HG03575 (cell line): ENCODE data around the gene GCDH.
"Not testable (repeated sequence)": the region's sequence is repeated elsewhere in the genome, so short reads cannot be mapped to it uniquely, and the experiment has no call there.

Experiments
- ATAC-seq: cut with Tn5 transposase; IDR thresholded peaks from one replicate; pipeline ENCODE4 v1.9.1; 2021; ENCODE audit not compliant: unreplicated experiment, insufficient number of reproducible peaks, low FRiP score; ENCODE audit errors: extremely low read depth

Gene GCDH

DNA sequence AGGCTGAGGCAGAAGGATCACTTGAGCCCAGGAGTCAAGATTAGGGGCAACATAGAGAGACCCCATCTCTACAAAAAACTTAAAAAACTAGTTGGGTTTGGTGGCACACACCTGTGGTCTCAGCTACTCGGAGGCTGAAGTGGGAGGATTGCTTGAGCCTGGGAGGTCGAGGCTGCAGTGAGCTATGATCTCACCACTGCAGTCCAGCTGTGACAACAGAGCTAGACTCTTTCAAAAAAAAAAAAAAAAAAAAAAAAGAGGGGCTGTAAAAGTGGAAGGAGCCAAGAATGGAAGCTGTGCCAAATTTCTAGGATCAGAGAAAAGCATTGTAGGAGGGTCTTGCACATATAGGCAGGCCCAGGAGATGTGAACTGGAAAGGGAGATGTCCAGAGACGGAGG, 19.3 kb upstream of the GCDH start:
- ATAC-seq = no peak

DNA sequence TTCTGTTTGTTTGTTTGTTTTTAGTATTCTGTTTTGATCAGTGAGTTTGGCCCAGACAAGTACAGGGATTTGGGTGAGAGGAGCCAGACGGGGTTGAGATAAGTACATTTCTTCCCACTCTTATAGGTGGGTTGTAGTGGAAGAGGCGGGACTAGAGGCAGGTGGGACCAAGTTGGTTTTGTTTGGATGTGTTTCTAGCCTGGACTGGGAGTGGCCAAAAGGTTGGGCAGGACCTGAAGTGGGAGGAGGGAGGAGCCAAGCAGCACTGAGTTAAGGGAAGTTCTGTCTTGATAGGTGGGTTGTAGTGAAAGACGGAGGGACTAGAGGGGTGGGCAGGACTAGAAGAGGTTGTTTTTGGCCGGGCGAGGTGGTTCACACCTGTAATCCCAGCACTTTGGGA, 18.7 kb upstream of the GCDH start:
- ATAC-seq = no peak

DNA sequence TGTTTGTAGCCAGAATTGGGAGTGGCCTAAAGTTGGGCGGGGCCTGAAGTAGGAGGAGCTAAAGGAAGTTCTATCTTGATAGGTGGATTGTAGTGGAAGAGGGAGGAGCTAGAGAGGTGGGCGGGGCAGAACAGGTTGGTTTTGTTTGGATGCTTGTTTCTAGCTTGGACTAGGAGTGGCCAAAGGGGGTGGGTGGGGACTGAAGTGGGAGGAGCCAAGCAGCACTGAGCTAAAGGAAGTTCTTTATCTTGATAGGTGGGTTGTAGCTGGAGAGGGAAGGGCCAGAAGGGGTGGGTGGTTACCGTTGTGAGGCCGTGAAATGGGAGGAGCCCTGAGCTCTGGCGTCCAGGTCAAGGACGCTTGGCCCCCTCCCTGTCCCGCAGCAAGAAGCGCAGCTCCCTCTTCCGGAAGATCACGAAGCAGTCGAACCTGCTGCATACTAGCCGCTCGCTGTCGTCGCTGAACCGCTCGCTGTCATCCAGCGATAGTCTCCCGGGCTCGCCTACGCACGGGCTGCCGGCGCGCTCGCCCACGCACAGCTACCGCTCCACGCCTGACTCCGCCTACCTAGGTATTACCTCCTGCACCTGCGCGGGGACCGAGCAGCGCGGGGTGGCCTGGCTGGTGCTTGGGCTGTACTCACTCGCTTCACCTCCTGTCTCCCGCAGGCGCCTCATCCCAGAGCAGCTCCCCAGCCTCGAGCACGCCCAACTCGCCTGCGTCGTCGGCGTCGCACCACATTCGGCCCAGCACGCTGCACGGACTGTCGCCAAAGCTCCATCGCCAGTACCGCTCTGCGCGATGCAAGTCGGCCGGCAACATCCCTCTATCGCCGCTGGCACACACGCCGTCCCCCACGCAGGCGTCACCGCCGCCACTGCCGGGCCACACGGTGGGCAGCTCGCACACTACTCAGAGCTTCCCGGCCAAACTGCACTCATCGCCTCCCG, 17.7 kb upstream of the GCDH start:
- ATAC-seq = no peak

DNA sequence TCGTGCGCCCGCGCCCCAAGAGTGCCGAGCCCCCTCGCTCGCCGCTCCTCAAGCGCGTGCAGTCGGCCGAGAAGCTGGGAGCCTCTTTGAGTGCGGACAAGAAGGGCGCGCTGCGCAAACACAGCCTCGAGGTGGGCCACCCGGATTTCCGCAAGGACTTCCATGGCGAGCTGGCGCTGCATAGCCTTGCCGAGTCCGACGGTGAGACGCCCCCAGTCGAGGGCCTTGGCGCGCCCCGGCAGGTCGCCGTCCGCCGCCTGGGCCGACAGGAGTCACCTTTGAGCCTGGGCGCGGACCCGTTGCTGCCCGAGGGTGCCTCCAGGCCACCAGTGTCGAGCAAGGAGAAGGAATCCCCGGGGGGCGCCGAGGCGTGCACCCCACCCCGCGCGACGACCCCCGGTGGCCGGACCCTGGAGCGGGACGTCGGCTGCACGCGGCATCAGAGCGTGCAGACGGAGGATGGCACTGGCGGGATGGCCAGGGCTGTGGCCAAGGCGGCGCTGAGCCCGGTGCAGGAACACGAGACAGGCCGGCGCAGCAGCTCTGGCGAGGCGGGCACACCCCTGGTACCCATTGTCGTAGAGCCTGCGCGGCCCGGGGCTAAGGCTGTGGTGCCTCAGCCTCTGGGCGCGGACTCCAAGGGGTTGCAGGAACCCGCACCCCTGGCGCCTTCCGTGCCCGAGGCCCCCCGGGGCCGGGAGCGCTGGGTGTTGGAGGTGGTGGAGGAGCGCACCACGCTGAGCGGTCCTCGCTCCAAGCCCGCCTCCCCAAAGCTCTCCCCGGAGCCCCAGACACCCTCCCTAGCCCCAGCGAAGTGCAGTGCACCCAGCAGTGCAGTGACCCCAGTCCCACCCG, 16.8 kb upstream of the GCDH start:
- no peak for ATAC-seq

- ATAC-seq = no peak
Measured at GRCh38 chr19:12875086-12875485, 15.9 kb upstream of the GCDH start.

DNA sequence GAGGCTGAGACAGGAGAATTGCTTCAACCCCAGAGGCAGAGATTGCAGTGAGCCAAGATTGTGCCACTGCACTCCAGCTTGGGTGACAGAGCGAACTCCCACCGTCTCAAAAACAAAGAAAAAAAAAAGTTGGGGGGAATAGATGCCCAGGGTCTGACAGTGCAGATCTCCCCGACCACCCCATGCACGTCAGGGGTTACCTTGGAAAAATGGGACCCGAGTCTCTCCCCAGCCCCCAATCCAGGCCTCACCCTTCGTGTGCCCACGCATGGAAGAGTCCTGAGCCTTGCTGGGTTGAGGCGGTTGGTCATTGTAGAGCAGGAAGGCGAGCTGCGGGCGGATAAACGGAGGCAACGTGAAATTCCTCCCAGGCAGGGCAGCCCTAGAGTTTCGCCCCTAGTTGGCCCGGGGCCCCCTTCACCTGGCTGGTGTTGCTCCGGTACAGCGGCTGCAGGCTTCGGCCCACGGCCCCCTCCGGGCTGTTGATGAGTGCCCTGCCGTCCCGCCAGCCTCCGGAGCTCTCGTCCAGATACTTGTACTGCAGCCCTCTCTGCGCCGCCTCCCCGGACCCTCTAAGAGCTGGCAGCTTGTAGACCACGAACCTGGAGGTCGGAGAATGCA, 10.3 kb upstream of the GCDH start:
- ATAC-seq = no peak

DNA sequence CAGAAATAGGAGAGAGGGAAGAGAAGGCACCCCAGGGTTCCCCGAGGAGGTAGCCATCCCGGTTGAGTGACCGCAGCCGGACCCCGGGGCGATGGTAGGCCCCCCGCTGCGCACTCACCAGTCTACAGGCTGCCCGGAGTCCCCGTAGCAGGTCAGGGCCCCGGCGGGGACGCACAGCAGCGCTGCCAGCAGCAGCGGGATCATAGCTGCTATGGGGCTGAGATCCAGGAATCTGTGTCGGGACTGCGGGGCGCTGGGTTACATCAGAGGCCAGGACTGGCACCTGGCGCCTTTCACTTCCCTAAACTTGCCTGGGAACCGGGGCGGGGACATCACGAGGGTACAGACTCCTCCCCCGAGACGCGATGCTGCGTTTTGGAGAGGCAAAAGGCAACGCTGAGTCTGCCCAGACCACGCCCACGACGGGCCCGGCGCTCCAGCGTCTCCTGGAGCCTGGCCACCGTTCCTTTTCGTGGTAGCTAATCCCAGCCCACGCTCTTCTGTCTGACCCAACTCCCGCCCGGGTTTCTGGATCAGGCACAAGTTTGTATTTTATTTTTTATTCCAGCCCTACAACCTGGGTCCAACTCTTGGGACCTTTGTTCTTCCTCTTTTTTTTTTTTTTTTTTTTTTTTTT, 9.7 kb upstream of the GCDH start, which contains the start of gene DNASE2:
Gene DNASE2 (minus strand): TSS at position 278 of the 637 bp plus-strand sequence. CDS start 74 bp downstream, at position 204.
- no peak for ATAC-seq

DNA sequence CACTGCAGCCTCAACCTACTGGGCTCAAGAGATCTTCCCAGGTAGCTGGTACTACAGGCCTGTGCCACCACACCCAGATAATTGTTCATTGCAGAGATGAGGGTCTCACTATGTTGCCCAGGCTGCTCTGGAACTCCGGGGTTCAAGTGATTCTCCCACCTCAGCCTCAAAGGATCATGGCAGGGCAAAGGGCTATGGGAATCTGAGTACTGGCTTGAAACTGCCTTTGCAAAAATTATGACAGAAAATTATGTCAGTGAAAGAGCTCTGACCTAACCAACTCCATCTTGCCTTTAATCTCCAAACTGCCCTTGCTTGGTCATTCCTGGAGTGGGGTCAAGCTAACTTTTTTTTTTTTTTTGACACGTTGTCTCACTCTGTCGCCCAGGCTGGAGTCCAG, 8.4 kb upstream of the GCDH start:
- ATAC-seq = no peak

GRCh38 chr19:12884202-12884601, 6.8 kb upstream of the GCDH start:
- ATAC-seq = no peak

DNA sequence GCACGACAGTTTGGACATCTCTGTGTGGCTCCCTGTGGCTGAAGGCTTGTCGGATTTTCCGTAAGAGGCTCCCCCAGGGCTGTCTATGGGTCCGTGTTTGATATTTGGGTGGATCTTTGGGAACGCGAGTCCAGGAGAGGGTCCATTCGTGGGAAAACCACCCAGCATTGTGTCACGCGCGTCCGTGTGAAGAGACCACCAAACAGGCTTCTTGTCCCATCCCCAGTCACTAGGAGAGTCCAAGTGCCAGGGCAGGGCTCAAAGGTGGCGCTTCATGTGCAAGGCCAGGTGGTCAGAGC, 6.4 kb upstream of the GCDH start:
- ATAC-seq = no peak

- no peak for ATAC-seq
Measured at GRCh38 chr19:12884926-12885748, 5.8 kb upstream of the GCDH start.

DNA sequence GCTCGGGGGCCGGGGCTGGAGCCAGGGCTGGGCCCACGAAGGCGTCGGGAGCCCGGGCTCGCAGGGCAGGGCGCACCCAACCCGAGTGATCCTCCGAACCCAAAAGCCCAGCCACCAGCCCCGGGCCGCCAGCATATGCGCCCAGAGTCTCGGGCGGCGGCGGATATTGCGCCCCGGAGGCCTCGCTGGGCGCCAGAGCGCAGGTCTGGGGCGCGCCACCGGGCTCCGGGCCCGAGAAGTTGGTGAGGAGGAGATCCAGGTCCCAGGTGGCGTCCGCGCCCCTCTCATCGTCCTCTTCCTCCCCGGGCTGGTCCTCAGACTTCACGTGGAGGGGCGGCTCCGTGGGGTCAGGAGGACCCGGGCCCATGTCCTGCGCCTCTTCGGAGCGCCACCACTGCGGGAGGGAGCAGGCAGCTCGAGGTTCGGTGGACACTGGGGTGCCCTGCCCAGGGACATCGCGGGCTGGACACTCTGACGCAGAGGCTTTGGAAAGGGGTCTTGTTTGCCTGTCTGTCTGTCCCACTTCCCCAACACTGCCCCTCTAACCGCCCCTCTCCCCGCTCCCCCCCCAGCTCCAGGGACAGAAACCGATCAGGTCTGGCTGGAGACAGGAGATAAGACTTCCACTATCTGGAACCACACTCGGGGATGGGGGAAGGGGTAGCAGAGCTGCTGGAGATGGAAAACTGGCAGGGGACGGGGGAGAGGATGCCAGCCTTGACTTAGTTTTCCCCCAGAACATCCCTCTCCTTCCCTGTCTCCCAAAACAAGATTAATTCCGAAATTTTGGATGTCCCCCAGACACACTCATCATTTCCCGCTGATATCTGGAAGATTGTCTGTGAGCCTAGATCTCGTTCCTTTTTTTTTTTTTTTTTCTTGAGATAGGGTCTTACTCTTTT, 5.0 kb upstream of the GCDH start:
- no peak for ATAC-seq

GRCh38 chr19:12886651-12886968, 4.3 kb upstream of the GCDH start:
- ATAC-seq = no peak

DNA sequence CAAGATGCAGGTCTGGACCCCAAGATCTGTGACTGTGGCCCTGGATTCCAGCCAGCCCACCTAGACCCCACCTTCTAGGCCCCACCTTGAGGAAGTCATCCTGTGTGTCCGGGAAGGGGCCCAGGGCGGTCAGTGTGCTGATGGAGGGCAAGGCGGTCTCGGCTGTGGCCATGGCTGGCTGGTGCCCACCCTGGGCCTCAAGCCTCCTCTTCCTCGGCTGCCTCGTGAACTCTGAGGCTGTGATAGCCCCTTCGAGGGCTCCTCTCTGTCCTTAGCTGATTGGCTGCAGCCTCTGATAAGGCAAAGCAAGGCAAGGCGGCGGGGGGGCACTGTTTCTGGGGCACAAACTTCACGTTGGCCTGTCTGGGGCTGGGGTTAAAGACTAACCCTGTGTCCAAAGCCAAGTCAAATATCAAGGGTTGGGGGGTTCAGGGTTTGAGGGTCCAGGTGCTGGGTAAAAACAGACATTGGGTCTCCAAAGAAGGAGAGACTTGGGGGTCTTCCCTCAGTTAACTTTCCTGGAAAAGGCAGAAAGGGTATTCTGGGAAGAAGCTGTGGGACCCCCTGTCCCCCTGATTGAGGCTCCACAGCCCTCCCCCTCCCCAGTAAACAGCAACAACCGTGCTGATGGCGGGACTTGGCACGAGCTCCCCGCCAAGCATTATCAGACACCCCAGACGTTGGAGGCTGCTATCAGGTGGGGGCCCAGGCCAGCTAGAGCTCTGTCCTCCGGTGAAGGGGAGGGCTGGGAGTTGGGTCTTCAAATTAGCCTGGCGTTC, 3.8 kb upstream of the GCDH start, which contains the start of gene KLF1:
Gene KLF1 (minus strand): TSS at position 233 of the 779 bp plus-strand sequence. CDS start 61 bp downstream, at position 172.
- no peak for ATAC-seq

DNA sequence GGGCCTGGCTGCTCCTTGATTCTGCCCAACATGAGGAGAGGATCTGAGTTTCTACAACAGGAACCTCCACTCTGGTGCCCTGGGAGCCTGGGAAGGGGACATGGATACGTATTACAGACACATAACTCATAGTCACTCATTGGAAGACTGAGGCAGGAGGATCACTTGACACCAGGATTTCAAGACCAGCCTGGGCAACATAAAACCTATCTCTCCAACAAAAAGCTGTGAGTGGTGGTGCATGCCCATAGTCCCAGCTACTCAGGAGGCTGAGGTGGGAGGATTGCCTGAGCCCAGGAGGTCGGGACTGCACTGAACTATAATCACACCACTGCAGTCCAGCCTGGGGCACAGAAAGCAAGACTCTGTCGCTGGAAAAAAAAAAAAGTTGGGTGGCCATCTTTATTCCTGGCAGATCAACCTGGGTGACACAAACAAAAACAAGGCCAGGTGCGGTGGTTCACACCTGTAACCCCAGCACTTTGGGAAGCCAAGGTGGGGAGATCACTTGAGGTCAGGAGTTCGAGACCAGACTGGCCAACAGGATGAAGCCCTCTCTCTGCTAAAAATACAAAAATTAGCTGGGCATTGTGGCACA, 2.9 kb upstream of the GCDH start:
- ATAC-seq = no peak

- ATAC-seq = not testable (repeated sequence)
Measured at GRCh38 chr19:12890299-12890786, 617 bp upstream of the GCDH start.
